ENCODE data around the gene RHCE. TPM values are rescaled to one million over a fixed set of nuclear protein-coding genes. Genes with fewer than 3 reads are reported as not detected.
"Not testable (repeated sequence)": the region's sequence is repeated elsewhere in the genome, so short reads cannot be mapped to it uniquely, and the experiment has no call there.

Gene RHCE
- total RNA-seq, 1 donor from 2014 or later: 0.75 TPM

DNA sequence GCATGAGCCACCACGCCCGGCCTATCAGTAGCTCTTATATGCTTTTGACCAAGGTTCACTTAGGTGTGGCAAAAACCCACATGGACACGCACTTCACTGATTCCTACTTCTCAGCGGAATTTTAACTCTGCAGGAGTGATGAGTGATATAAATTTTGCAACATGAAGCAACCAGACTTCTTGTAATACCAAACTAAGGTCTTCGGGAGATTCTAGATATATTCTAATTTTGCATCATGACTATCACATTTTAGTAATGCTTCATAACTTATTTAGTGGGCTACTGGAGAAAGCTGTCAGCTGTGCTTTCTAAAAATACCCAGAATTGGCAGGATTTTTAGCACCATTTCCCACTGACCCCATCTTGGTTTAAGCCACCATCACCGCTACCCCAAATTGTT lies 27.8 kb downstream of the RHCE start:
- Mint-ChIP-seq H3K27me3 (ENCODE audit: low read depth, unreplicated experiment) (peaks cover 18% of the 10 kb centered on the region), H3K36me3 (ENCODE audit: low read depth, unreplicated experiment) (peaks cover 2% of the 10 kb centered on the region), H3K4me3 (ENCODE audit: unreplicated experiment) (no peak overlapping the region), H3K27ac (ENCODE audit: unreplicated experiment) (no peak overlapping the region), H3K4me1 (ENCODE audit: low read depth, unreplicated experiment) (no peaks in the 10 kb centered on the region), H3K9me3 (ENCODE audit: unreplicated experiment) (peaks cover 3% of the 10 kb centered on the region)
- Histone ChIP-seq H3K79me2 (ENCODE audit: insufficient read depth, low read length) (no peaks in the 10 kb centered on the region), H3K9ac (ENCODE audit: low read length) (no peak overlapping the region), H4K20me1 (ENCODE audit: insufficient read depth, low read length) (no peaks in the 10 kb centered on the region), H3K36me3 (ENCODE audit: insufficient read depth, low read length) (no peaks in the 10 kb centered on the region), H3K27ac (ENCODE audit: low read depth, low read length) (no peak overlapping the region), H3K4me3 (ENCODE audit: insufficient read depth, low read depth, low read length) (no peak overlapping the region), H3K4me1 (ENCODE audit: insufficient read depth, low read length) (no peaks in the 10 kb centered on the region), H2AFZ (ENCODE audit: low read depth, low read length) (no peak overlapping the region), H3K9me3 (ENCODE audit: insufficient read depth, low read depth, low read length) (no peaks in the 10 kb centered on the region), H3K4me2 (ENCODE audit: low read length) (no peak overlapping the region), H3K27me3 (ENCODE audit: insufficient read depth, low read length) (no peaks in the 10 kb centered on the region)
- no peak for TF ChIP-seq EZH2 (IDR thresholded peaks at IDR 0.05; ENCODE audit: insufficient read depth, low read length)
- TF ChIP-seq, protein P1, sequence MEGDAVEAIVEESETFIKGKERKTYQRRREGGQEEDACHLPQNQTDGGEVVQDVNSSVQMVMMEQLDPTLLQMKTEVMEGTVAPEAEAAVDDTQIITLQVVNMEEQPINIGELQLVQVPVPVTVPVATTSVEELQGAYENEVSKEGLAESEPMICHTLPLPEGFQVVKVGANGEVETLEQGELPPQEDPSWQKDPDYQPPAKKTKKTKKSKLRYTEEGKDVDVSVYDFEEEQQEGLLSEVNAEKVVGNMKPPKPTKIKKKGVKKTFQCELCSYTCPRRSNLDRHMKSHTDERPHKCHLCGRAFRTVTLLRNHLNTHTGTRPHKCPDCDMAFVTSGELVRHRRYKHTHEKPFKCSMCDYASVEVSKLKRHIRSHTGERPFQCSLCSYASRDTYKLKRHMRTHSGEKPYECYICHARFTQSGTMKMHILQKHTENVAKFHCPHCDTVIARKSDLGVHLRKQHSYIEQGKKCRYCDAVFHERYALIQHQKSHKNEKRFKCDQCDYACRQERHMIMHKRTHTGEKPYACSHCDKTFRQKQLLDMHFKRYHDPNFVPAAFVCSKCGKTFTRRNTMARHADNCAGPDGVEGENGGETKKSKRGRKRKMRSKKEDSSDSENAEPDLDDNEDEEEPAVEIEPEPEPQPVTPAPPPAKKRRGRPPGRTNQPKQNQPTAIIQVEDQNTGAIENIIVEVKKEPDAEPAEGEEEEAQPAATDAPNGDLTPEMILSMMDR (IDR thresholded peaks at IDR 0.05; ENCODE audit: insufficient read depth, low read depth, low read length): no peak
- no peak for FAIRE-seq
- DNase-seq (ENCODE audit: low read depth): no peak

DNA sequence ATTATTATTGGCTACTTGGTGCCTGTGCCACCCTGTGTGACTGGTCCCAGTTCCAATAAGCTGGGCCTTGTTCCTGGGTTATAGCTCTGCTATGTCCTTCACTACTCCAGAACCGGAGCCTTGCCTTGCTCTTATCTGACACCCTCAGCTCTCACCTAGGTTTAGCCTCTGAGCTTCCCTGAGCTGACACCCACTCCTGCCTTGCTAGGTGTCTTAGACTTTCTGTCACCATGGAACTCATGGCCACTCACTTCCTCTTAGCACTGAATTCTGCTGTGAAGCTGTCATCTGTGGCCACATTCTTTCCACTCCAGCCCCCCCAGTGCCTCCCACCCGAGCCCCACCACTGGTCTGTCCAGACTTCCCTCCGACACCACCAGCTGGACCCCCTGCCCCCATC lies 30.9 kb downstream of the RHCE start:
- not testable (repeated sequence) for FAIRE-seq; H3K36me3 Mint-ChIP-seq (ENCODE audit: low read depth, unreplicated experiment)
- H3K27me3 Mint-ChIP-seq (ENCODE audit: low read depth, unreplicated experiment): peaks cover 15% of the 10 kb centered on the region

DNA sequence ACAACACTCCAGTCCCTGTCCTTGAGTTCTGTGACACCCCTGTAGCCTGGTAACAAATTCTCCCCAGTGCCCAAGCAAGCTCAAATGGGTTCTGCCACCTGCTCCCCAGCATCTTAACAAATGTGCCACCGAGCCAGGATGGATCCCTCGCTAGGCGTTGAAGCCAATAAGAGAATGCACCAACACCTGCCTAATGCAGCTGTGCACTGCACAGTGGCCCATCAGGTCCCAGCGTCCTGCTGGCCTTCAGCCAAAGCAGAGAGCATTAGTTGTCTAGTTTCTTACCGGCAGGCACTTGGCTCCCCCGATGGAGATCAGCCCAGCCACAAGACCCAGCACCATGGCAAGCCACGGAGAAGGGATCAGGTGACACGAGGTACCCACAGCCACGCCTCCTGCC lies 31.9 kb downstream of the RHCE start:
- not testable (repeated sequence) for H3K4me1 ChIP-seq (ENCODE audit: insufficient read depth, low read length); DNase-seq (ENCODE audit: low read depth); H3K79me2 ChIP-seq (ENCODE audit: insufficient read depth, low read length); H4K20me1 ChIP-seq (ENCODE audit: insufficient read depth, low read length); FAIRE-seq; H3K4me3 Mint-ChIP-seq (ENCODE audit: unreplicated experiment); H3K27me3 ChIP-seq (ENCODE audit: insufficient read depth, low read length); H3K9ac ChIP-seq (ENCODE audit: low read length); H3K27ac Mint-ChIP-seq (ENCODE audit: unreplicated experiment); H3K36me3 ChIP-seq (ENCODE audit: insufficient read depth, low read length); H3K9me3 Mint-ChIP-seq (ENCODE audit: unreplicated experiment); H3K4me1 Mint-ChIP-seq (ENCODE audit: low read depth, unreplicated experiment); H2AFZ ChIP-seq (ENCODE audit: low read depth, low read length); H3K9me3 ChIP-seq (ENCODE audit: insufficient read depth, low read depth, low read length); H3K4me3 ChIP-seq (ENCODE audit: insufficient read depth, low read depth, low read length); H3K27ac ChIP-seq (ENCODE audit: low read depth, low read length); H3K4me2 ChIP-seq (ENCODE audit: low read length); H3K36me3 Mint-ChIP-seq (ENCODE audit: low read depth, unreplicated experiment)
- peaks cover 18% of the 10 kb centered on the region for H3K27me3 Mint-ChIP-seq (ENCODE audit: low read depth, unreplicated experiment)

More for the DNA sequence above, 30.9 kb downstream of the RHCE start:
- H3K9ac ChIP-seq (ENCODE audit: low read length); H3K4me2 ChIP-seq (ENCODE audit: low read length); H3K27ac ChIP-seq (ENCODE audit: low read depth, low read length); H3K4me1 ChIP-seq (ENCODE audit: insufficient read depth, low read length); H3K4me3 Mint-ChIP-seq (ENCODE audit: unreplicated experiment); H3K79me2 ChIP-seq (ENCODE audit: insufficient read depth, low read length); H3K4me3 ChIP-seq (ENCODE audit: insufficient read depth, low read depth, low read length); H2AFZ ChIP-seq (ENCODE audit: low read depth, low read length); H3K36me3 ChIP-seq (ENCODE audit: insufficient read depth, low read length); H3K27me3 ChIP-seq (ENCODE audit: insufficient read depth, low read length); H3K27ac Mint-ChIP-seq (ENCODE audit: unreplicated experiment); H4K20me1 ChIP-seq (ENCODE audit: insufficient read depth, low read length); H3K4me1 Mint-ChIP-seq (ENCODE audit: low read depth, unreplicated experiment); H3K9me3 ChIP-seq (ENCODE audit: insufficient read depth, low read depth, low read length); H3K9me3 Mint-ChIP-seq (ENCODE audit: unreplicated experiment); DNase-seq (ENCODE audit: low read depth): not testable (repeated sequence)

DNA sequence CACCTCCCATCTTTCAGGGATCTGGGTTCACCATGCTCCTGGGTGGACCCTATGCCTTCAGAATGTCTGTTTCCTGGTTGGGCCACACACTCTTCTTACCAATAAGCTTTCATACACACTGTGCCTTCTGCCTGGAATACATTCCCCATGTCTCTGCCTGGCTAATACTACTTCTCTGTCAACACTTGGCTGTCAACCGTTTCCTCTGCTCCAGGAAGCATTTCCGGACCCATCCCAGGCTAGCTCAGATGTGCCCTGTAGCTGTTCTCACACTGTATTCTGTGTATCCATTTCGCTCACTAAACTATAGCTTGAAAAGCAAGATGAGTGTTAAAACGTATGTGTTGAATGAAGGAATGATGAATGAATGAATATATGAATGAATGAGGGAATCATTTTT lies 33.5 kb downstream of the RHCE start:
- not testable (repeated sequence) for H3K4me1 Mint-ChIP-seq (ENCODE audit: low read depth, unreplicated experiment); H3K9me3 Mint-ChIP-seq (ENCODE audit: unreplicated experiment); H3K36me3 ChIP-seq (ENCODE audit: insufficient read depth, low read length); H3K27ac ChIP-seq (ENCODE audit: low read depth, low read length); H3K9ac ChIP-seq (ENCODE audit: low read length); H2AFZ ChIP-seq (ENCODE audit: low read depth, low read length); H3K27ac Mint-ChIP-seq (ENCODE audit: unreplicated experiment); DNase-seq (ENCODE audit: low read depth); H3K79me2 ChIP-seq (ENCODE audit: insufficient read depth, low read length); H4K20me1 ChIP-seq (ENCODE audit: insufficient read depth, low read length); H3K4me2 ChIP-seq (ENCODE audit: low read length); H3K27me3 ChIP-seq (ENCODE audit: insufficient read depth, low read length); H3K9me3 ChIP-seq (ENCODE audit: insufficient read depth, low read depth, low read length); FAIRE-seq; H3K4me1 ChIP-seq (ENCODE audit: insufficient read depth, low read length); H3K4me3 Mint-ChIP-seq (ENCODE audit: unreplicated experiment); H3K4me3 ChIP-seq (ENCODE audit: insufficient read depth, low read depth, low read length); H3K36me3 Mint-ChIP-seq (ENCODE audit: low read depth, unreplicated experiment)
- H3K27me3 Mint-ChIP-seq (ENCODE audit: low read depth, unreplicated experiment): peaks cover 25% of the 10 kb centered on the region

DNA sequence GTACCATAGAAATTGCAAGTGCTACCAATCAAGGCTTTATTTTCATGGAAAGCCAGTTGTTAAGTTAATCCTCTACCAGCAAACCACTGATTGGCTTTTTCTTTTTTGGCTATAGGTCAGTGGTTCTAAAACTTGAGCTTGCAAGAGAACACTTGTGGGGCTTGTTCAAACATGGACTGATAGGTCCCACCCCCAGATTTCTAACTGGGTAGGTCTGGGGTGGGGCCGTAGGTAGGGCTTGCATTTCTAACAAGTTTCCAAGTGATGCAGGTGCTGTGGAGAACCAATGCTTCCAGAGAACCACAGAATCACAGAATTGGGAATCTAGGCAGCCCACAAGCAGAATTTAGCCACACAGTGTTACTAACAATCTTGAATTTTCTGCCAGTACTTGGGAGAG lies 36.8 kb downstream of the RHCE start:
- not testable (repeated sequence) for H3K27me3 ChIP-seq (ENCODE audit: insufficient read depth, low read length); H3K4me1 ChIP-seq (ENCODE audit: insufficient read depth, low read length); H3K9ac ChIP-seq (ENCODE audit: low read length); DNase-seq (ENCODE audit: low read depth); H3K27ac Mint-ChIP-seq (ENCODE audit: unreplicated experiment); H3K4me3 ChIP-seq (ENCODE audit: insufficient read depth, low read depth, low read length); H3K4me2 ChIP-seq (ENCODE audit: low read length); H3K9me3 Mint-ChIP-seq (ENCODE audit: unreplicated experiment); H3K4me3 Mint-ChIP-seq (ENCODE audit: unreplicated experiment); H3K36me3 Mint-ChIP-seq (ENCODE audit: low read depth, unreplicated experiment); H3K79me2 ChIP-seq (ENCODE audit: insufficient read depth, low read length); H3K9me3 ChIP-seq (ENCODE audit: insufficient read depth, low read depth, low read length); H3K36me3 ChIP-seq (ENCODE audit: insufficient read depth, low read length); H3K27ac ChIP-seq (ENCODE audit: low read depth, low read length); H4K20me1 ChIP-seq (ENCODE audit: insufficient read depth, low read length); H3K4me1 Mint-ChIP-seq (ENCODE audit: low read depth, unreplicated experiment); FAIRE-seq; H2AFZ ChIP-seq (ENCODE audit: low read depth, low read length)
- peaks cover 16% of the 10 kb centered on the region for H3K27me3 Mint-ChIP-seq (ENCODE audit: low read depth, unreplicated experiment)
